GM12878 (cell line): ENCODE measurements around the gene HDDC3. TPM values are rescaled to one million over a fixed set of nuclear protein-coding genes. Genes with fewer than 3 reads are reported as not detected.
A peak's percentile ranks its signal among the peaks of the same experiment; 100 is the strongest.
"Not testable (repeated sequence)": the region's sequence is repeated elsewhere in the genome, so short reads cannot be mapped to it uniquely, and the experiment has no call there.

Experiments used
- ATAC-seq: fragments of 200-7000 bp; cut with Tn5 transposase; 3 replicates; pipeline ENCODE4 v1.9.1; 2020; ENCODE audit warnings: mild to moderate bottlenecking, moderate library complexity
- BruUV-seq: library from RNA; stranded (reverse); fragments of 400-500 nt; replicated peaks from 2 replicates; lab custom pipeline; 2021; lab: Mats Ljungman, UMichigan
- CTCF ChIA-PET: fragments of 300-600 bp; sonication (Branson Sonifier 250); formaldehyde crosslinking; extraction: SDS; loops from one replicate; lab custom pipeline; 2021; ENCODE audit warnings: inconsistent platforms; lab: Yijun Ruan, JAX
- POLR2A ChIA-PET: fragments of 350-600 bp; formaldehyde crosslinking; extraction: SDS; loops from one replicate; lab custom pipeline; 2021; ENCODE audit warnings: inconsistent platforms; lab: Charles Lee
- RAD21 ChIA-PET: fragments of 300-600 bp; sonication (Branson Sonifier 250); formaldehyde crosslinking; loops from one replicate; lab custom pipeline; 2023; ENCODE audit warnings: antibody characterized with exemption; ENCODE audit not compliant: unreplicated experiment; lab: Charles Lee
- SMC1A ChIA-PET: fragments of 300-600 bp; sonication (Branson Sonifier 250); formaldehyde crosslinking; loops from one replicate; lab custom pipeline; 2023; ENCODE audit not compliant: unreplicated experiment, uncharacterized antibody; lab: Charles Lee
- DNase-seq: peaks from one replicate; pipeline ENCODE4 v3.0.0-alpha.2; 2011; ENCODE audit warnings: low read depth, low spot score
- FAIRE-seq: peaks from 3 replicates; lab custom pipeline; 2011; peaks lifted over from hg19 to GRCh38; lab: Jason Lieb, UNC
- H2AFZ ChIP-seq: 2 replicates; pipeline ENCODE4 v1.6.0; 2011; ENCODE audit warnings: low read depth, low read length, control low read depth; ENCODE audit not compliant: control insufficient read depth
- H3K27ac ChIP-seq: 2 replicates; pipeline ENCODE4 v1.5.1; 2011; ENCODE audit warnings: control low read depth; ENCODE audit not compliant: control insufficient read depth, insufficient read depth
- H3K27me3 ChIP-seq, 2 experiments: replicated peaks in 1 of 2; 2 replicates each; pipeline versions ENCODE4 v1.6.0 to v1.6.1; 2011; ENCODE audit warnings: low read length in 1 of 2; ENCODE audit not compliant: control insufficient read depth in 2 of 2, insufficient read depth in 2 of 2
- H3K36me3 ChIP-seq, 2 experiments: 2 replicates each; pipeline ENCODE4 v1.5.1; 2011; ENCODE audit warnings: low read length in 1 of 2; ENCODE audit not compliant: control insufficient read depth in 2 of 2, insufficient read depth in 2 of 2
- H3K4me1 ChIP-seq: 2 replicates; pipeline ENCODE4 v1.6.1; 2011; ENCODE audit warnings: mild to moderate bottlenecking, low read length, moderate library complexity, mixed read lengths; ENCODE audit not compliant: control insufficient read depth, insufficient read depth
- H3K4me2 ChIP-seq: 2 replicates; pipeline ENCODE4 v1.6.0; 2011; ENCODE audit warnings: control low read depth; ENCODE audit not compliant: control insufficient read depth, insufficient read depth
- H3K4me3 ChIP-seq: fragments of 200-600 bp; sonication (generic); 2 replicates; pipeline ENCODE4 v1.5.1; 2016
- H3K79me2 ChIP-seq: 2 replicates; pipeline ENCODE4 v1.6.0; 2011; ENCODE audit warnings: low read length; ENCODE audit not compliant: control insufficient read depth, insufficient read depth
- H3K9ac ChIP-seq: 2 replicates; pipeline ENCODE4 v1.8.0; 2011; ENCODE audit warnings: low read length, control low read depth, mixed read lengths; ENCODE audit not compliant: control insufficient read depth, insufficient read depth
- H3K9me3 ChIP-seq: replicated peaks from 3 replicates; pipeline ENCODE4 v1.5.1; 2011; ENCODE audit warnings: mild to moderate bottlenecking, low read length; ENCODE audit not compliant: control insufficient read depth, insufficient read depth
- H4K20me1 ChIP-seq: 2 replicates; pipeline ENCODE4 v1.6.0; 2011; ENCODE audit not compliant: control insufficient read depth, insufficient read depth
- ATF7 ChIP-seq: fragments of 450-650 bp; IDR thresholded peaks from 2 replicates; pipeline ENCODE4 v1.6.1; 2016; ENCODE audit warnings: low read depth, mild to moderate bottlenecking
- BACH1 ChIP-seq: fragments of 450-650 bp; IDR thresholded peaks from 2 replicates; pipeline ENCODE4 v1.6.1; 2017; ENCODE audit warnings: mild to moderate bottlenecking, borderline replicate concordance
- BHLHE40 ChIP-seq, 2 experiments: fragments of 450-650 bp in 1 of 2; IDR thresholded peaks; 2 replicates each; pipeline ENCODE4 v1.6.1; 2011 to 2017; ENCODE audit warnings: low read depth in 2 of 2, borderline replicate concordance in 1 of 2, improper control_type of control experiment in 1 of 2, low read length in 1 of 2, mild to moderate bottlenecking in 1 of 2
- ETV6 ChIP-seq, 2 experiments: fragments of 450-650 bp in 1 of 2; IDR thresholded peaks in 1 of 2; conservative IDR thresholded peaks in 1 of 2; 2 replicates each; pipeline ENCODE4 v1.6.1; 2014; ENCODE audit warnings: antibody characterized with exemption in 1 of 2, borderline replicate concordance in 1 of 2, low read depth in 1 of 2, mild to moderate bottlenecking in 1 of 2, moderate library complexity in 1 of 2
- IRF4 ChIP-seq: IDR thresholded peaks from 2 replicates; pipeline ENCODE4 v1.6.1; 2011; ENCODE audit warnings: low read depth, low read length
- MLLT1 ChIP-seq: fragments of 450-650 bp; IDR thresholded peaks from 2 replicates; pipeline ENCODE4 v1.6.1; 2016; ENCODE audit warnings: mild to moderate bottlenecking
- NBN ChIP-seq: fragments of 450-650 bp; IDR thresholded peaks from 2 replicates; pipeline ENCODE4 v1.6.1; 2016
- NR2C1 ChIP-seq: fragments of 450-650 bp; IDR thresholded peaks from 2 replicates; pipeline ENCODE4 v1.6.1; 2017; ENCODE audit warnings: antibody characterized with exemption, mild to moderate bottlenecking, moderate library complexity
- POLR2A ChIP-seq: IDR thresholded peaks from 2 replicates; pipeline ENCODE4 v1.6.1; 2011; ENCODE audit warnings: low read depth, mild to moderate bottlenecking, low read length
- POU2F2 ChIP-seq: IDR thresholded peaks from 3 replicates; pipeline ENCODE4 v1.6.1; 2011; ENCODE audit warnings: low read depth, mild to moderate bottlenecking, low read length, borderline replicate concordance
- TCF12 ChIP-seq: IDR thresholded peaks from 2 replicates; pipeline ENCODE4 v1.6.1; 2011; ENCODE audit warnings: low read depth, mild to moderate bottlenecking, low read length
- TCF3 ChIP-seq: IDR thresholded peaks from 2 replicates; pipeline ENCODE4 v1.6.1; 2012; ENCODE audit warnings: low read depth, mild to moderate bottlenecking, low read length, borderline replicate concordance; ENCODE audit not compliant: insufficient read depth
- YY1 ChIP-seq: IDR thresholded peaks from 2 replicates; pipeline ENCODE4 v1.6.1; 2011; ENCODE audit warnings: low read depth, mild to moderate bottlenecking, low read length
- WGBS: methylation state at CpG from one replicate; pipeline ENCODE4 v1.1.6; 2016; ENCODE audit warnings: low lambda C conversion rate; ENCODE audit not compliant: insufficient replicate concordance, insufficient coverage; ENCODE audit errors: missing lambda C conversion rate; 5-methylcytosine and 5-hydroxymethylcytosine counted together
- in situ Hi-C: fragments of 300-500 bp; cut with MboI; formaldehyde crosslinking; loops from 9 replicates; pipeline ENCODE4 v1.14.3; 2018; ENCODE audit warnings: mixed read lengths
- intact Hi-C: fragments of 100-400 bp; cut with micrococcal nuclease; formaldehyde crosslinking; loops from one replicate; pipeline ENCODE4 v1.14.2; 2022; ENCODE audit not compliant: unreplicated experiment
- polyA plus RNA-seq, 11 experiments: library from polyadenylated mRNA; depleted of rRNA in 4 of 11; unstranded in 6 of 11; stranded (reverse) in 5 of 11; fragments of >200 nt; fragmentation: Nextera tagmentation in 4 of 11; fragmentation: Illumina TruSeq in 1 of 11; extraction: Ambion mirVana in 4 of 11; extraction: Trizol in 1 of 11; gene quantifications; 1 replicate in 1 of 11; 2 replicates in 10 of 11; pipeline versions ENCODE4 v1.2.1 to v1.2.3, GENCODE V29; 2011 to 2016; ENCODE audit warnings: inconsistent platforms in 2 of 11, missing spikeins in 2 of 11, low read depth in 1 of 11
- total RNA-seq, 4 experiments: library from RNA; depleted of rRNA in 3 of 4; stranded (reverse); fragments of >200 nt in 3 of 4; fragmentation: Illumina TruSeq in 1 of 4; extraction: Trizol in 1 of 4; gene quantifications; 2 replicates each; pipeline versions ENCODE4 v1.2.1 to v1.2.3, GENCODE V29; 2013 to 2021

Gene HDDC3
- total and polyA plus RNA-seq, 10 of the 15 experiments (the other 5 are each of a cell fraction or from before 2014, with no cell fraction given) = 5.6 to 39.5 (median 23.0) TPM

- peak; percentile 86 for ATAC-seq
- H4K20me1 ChIP-seq, H3K4me2 ChIP-seq, H3K4me3 ChIP-seq, H3K79me2 ChIP-seq, H3K9me3 ChIP-seq, H2AFZ ChIP-seq, H3K27me3 ChIP-seq, BruUV-seq, in situ Hi-C loops, DNase-seq: not testable (repeated sequence)
- ChIA-PET RAD21 (interaction anchor here (0.6 to 4.5 kb wide), 3 partner anchors 11 to 20 kb away, joined by 3 to 40 read pairs (median 36); partner anchors contain the start of genes HDDC3, MAN2A2 and UNC45A), CTCF (interaction anchor here (0.5 to 18.1 kb wide), 6 partner anchors 10 to 625 kb away, joined by 3 to 480 read pairs (median 4); partner anchors contain the start of genes HDDC3, MAN2A2 and UNC45A), POLR2A (interaction anchor here (0.6 to 4.6 kb wide), 4 partner anchors 10 to 255 kb away, joined by 3 to 42 read pairs (median 18); partner anchors contain the start of genes HDDC3, MAN2A2 and UNC45A), SMC1A (interaction anchor here (1.1 to 2.1 kb wide), 6 partner anchors 10 to 37 kb away, joined by 3 to 9 read pairs (median 6); partner anchors contain the start of genes HDDC3, MAN2A2 and UNC45A)
- Histone ChIP-seq H3K4me1 (peaks cover 29% of the 10 kb centered on the region), H3K9ac (peak overlapping the region; percentile 41; the same call in 1 of the 2 replicates), H3K27ac (peak overlapping the region; percentile 30), H3K36me3 (peaks cover 17 to 24% of the 10 kb centered on the region in 2 experiments; a peak in 3 of 4 replicates)
- peak; percentile 27; the same call in 1 of the 2 replicates for TF ChIP-seq NBN
- TF ChIP-seq MLLT1 = peak; percentile 75; the same call in 1 of the 2 replicates
- TF ChIP-seq IRF4 = 0 out of 2 replicates have a peak, but pooled peaks have one; percentile 23
- TF ChIP-seq POU2F2 = peak; percentile 31; the same call in 1 of the 3 replicates
- 0 out of 2 replicates have a peak, but pooled peaks have one; percentile 22 for TF ChIP-seq ATF7
- TF ChIP-seq POLR2A = 0 out of 2 replicates have a peak, but pooled peaks have one; percentile 27
- TF ChIP-seq ETV6 (conservative IDR thresholded peaks at IDR 0.05 in 1 of 2, IDR thresholded peaks at IDR 0.05 in 1 of 2; ENCODE audit: borderline replicate concordance in 1 of 2, low read depth in 1 of 2) = peak in 1 of 2 experiments; percentile 14; a peak in 1 of 4 replicates
- peak; percentile 48; the same call in 1 of the 2 replicates for TF ChIP-seq TCF12
- TF ChIP-seq BACH1 = peak; percentile 70; the same call in 1 of the 2 replicates
- TF ChIP-seq TCF3 = 0 out of 2 replicates have a peak, but pooled peaks have one; percentile 33
- peak in 1 of 2 experiments; percentile 6; a peak in 1 of 4 replicates for TF ChIP-seq BHLHE40 (IDR thresholded peaks at IDR 0.05; ENCODE audit: borderline replicate concordance in 1 of 2, low read depth in 2 of 2, low read length in 1 of 2)
- peak; percentile 44 for TF ChIP-seq NR2C1
- peak; percentile 28; the same call in 1 of the 2 replicates for TF ChIP-seq YY1
- WGBS = 66% methylated on average over 7 of the region's 7 CpGs
- peak; percentile 78 for FAIRE-seq
- intact Hi-C loops = loop anchor here (2.0 kb wide), 1 partner anchor 20 kb away; the partner anchor contains the start of gene MAN2A2
Observed at GRCh38 chr15:90922712-90923322, 9.5 kb downstream of the HDDC3 start.
